ENCODE results near the gene ACTA2.

- TF ChIP-seq, protein P1, sequence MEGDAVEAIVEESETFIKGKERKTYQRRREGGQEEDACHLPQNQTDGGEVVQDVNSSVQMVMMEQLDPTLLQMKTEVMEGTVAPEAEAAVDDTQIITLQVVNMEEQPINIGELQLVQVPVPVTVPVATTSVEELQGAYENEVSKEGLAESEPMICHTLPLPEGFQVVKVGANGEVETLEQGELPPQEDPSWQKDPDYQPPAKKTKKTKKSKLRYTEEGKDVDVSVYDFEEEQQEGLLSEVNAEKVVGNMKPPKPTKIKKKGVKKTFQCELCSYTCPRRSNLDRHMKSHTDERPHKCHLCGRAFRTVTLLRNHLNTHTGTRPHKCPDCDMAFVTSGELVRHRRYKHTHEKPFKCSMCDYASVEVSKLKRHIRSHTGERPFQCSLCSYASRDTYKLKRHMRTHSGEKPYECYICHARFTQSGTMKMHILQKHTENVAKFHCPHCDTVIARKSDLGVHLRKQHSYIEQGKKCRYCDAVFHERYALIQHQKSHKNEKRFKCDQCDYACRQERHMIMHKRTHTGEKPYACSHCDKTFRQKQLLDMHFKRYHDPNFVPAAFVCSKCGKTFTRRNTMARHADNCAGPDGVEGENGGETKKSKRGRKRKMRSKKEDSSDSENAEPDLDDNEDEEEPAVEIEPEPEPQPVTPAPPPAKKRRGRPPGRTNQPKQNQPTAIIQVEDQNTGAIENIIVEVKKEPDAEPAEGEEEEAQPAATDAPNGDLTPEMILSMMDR (IDR thresholded peaks at IDR 0.05) = no peak
- no peak for TF ChIP-seq POLR2A (IDR thresholded peaks at IDR 0.05)
- no peak for TF ChIP-seq EP300 (IDR thresholded peaks at IDR 0.05)
Measured at GRCh38 chr10:88911851-88912250, 40.7 kb downstream of the ACTA2 start.
